Myocyte (in vitro differentiated cells): ENCODE data around the gene CDK5. TPM values are rescaled to one million over a fixed set of nuclear protein-coding genes. Genes with fewer than 3 reads are reported as not detected.
A peak's percentile ranks its signal among the peaks of the same experiment; 100 is the strongest.
"Not testable (repeated sequence)": the region's sequence is repeated elsewhere in the genome, so short reads cannot be mapped to it uniquely, and the experiment has no call there.

ENCODE experiments used
- DNase-seq: peaks from one replicate; pipeline ENCODE4 v3.0.0-alpha.2; 2012; ENCODE audit warnings: low read depth
- total RNA-seq: library from RNA; depleted of rRNA; stranded (reverse); fragments of >200 nt; gene quantifications from 2 replicates; pipeline ENCODE4 v1.2.3, GENCODE V29; 2014

The CDK5 gene
- total RNA-seq, 1 donor from 2014 or later = 34.0 TPM

DNA sequence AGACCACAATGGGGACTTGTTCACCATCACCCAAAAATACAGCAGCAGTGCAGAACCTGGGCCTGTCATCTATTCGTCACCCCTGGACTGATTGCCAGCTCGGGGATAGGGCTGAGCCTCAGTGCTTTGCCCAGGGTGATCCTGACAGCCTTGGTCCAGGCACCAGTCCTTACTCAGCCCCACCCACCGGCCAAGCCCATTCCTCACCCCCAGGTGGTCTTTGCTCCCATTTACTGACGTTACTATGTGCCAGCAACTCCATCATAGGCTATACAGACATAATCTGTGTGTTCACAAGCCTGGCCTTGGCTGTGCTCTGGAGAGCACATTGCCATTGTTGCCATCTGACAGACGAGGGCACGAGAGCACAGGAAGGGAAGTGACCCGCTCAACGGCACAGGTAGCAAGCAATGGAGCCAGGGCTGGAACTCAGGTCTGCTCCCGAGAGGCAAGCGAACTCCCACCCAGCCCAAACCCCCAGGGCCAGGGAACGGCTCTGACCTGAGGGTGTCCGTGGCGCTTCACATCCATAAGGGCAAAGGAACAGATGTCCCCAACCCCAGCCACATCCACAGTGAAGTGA, 40.2 kb downstream of the CDK5 start:
- DNase-seq = no peak

DNA sequence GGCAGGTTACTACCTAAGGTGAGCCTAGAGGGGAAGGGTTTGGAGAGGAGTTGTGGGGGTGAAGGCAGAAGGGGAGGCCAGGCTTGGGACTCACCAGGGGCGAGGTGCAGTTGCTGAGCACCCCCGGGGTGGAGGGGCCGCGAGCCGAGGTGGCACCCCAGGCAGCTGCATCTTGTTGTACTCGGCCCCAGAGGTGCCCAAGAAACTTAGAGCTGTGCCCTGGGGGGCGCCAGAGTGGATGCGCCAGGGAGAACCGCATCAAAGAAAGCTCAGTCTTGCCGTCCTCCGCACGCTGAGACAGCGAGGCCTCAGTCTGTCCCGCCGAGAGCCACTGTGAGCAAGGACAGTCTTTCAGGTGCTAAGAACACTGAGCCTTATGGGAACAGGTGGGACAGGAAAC, 40.8 kb downstream of the CDK5 start:
- no peak for DNase-seq

DNA sequence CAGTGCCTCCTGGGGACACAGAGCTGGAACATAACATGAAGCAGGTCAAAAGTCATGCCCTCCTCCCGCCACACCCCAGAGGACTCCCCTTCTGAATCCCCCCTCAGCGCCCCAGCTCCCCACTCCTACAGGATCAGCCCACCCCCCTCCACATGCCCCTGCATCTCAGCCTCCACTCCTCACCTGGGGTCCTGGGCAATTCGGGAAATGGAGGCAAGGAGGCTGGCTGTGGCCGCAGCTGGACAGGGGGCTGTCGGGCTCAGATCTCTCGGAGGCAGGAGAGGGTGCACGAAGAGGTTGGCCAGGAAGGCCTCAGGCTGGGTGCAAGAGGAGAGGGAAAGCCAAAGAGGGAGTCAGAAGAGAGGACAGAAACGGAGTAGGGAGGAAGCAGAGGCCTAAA, 41.2 kb downstream of the CDK5 start:
- no peak for DNase-seq

DNA sequence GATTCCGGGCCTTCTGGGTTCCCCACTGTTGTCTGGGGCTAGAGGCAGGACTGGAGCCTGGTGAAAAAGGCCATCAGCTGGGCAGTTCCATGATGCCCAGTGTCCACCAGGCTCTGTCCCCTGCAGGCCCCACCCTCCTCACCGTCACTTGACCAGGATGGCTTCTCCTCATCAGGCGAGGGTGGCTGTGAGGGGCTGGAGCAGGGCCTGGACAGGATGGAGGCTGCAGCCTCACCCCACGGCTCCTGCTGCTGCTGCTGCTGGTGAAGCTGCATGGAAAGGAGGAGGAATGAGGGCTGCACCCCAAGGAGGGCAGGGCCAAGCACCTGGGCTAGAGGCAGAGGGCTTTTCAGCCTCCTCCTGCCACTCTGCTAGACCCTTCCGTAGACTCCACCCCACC, 41.7 kb downstream of the CDK5 start:
- DNase-seq = no peak

DNA sequence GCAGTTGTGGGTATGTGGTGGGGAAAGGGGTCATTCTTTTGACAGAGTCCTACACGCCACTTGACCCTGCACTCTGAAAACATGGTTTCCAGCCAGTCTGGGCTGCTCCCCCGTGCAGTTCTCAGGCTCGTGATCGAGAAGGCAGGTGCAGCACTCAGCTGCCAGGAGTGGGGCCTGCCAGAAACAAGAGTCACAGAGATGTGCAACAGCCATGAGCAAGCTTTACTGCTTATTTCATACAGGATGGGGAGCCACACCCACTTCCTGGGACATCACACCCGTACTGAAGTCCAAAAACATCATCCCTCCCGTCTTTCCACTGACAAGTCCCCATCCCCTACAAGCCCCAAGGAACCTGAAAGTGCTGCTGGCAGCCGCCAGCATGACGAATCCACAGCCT, 42.7 kb downstream of the CDK5 start:
- peak; percentile 29 for DNase-seq

DNA sequence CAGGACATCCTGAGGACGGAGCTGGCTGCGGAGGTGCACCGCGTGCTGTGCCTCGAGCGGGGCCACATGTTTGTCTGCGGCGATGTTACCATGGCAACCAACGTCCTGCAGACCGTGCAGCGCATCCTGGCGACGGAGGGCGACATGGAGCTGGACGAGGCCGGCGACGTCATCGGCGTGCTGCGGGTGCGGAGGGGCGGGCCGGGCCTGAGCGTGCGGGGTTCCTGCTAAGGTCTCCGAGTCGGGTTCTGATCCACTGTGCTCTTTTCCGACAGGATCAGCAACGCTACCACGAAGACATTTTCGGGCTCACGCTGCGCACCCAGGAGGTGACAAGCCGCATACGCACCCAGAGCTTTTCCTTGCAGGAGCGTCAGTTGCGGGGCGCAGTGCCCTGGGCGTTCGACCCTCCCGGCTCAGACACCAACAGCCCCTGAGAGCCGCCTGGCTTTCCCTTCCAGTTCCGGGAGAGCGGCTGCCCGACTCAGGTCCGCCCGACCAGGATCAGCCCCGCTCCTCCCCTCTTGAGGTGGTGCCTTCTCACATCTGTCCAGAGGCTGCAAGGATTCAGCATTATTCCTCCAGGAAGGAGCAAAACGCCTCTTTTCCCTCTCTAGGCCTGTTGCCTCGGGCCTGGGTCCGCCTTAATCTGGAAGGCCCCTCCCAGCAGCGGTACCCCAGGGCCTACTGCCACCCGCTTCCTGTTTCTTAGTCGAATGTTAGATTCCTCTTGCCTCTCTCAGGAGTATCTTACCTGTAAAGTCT, 43.8 kb downstream of the CDK5 start:
- DNase-seq = no peak

DNA sequence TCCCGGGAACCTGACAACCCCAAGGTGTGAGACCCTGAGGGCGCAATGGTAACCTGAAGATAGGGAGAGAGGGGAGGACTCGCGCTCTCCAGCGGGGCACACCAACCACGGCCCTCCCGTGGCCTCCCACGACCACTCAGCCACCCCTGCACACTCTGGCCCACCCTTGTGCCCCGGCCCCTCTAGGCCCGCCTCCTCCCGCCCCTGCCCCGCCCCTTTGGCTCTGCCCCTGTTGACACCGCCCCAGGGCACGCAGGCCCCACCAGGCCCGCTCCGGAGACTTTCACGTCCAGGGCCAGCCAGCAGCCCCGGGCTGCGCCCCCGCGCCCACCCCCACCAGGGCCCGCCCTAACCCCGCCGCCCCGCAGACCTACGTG, 44.4 kb downstream of the CDK5 start:
- no peak for DNase-seq

DNA sequence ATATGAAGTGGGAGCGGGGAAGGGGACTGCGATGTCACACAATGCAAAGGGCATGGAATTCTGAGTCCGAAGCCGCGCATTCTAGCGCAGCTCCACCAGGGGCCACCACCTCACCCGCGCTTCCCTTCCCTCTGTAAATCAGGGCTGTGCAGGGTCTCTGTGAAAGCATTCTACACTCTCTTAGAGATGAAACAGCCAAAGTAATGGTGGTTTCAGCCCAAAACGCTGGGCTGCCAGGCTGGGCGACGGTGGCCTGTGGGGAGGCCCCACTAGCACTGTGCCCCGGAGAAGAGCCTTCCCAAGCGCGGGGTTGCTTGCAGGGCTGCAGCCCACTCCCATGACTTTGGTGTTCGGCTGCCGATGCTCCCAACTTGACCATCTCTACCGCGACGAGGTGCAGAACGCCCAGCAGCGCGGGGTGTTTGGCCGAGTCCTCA, 44.8 kb downstream of the CDK5 start:
- DNase-seq = peak; percentile 31

DNA sequence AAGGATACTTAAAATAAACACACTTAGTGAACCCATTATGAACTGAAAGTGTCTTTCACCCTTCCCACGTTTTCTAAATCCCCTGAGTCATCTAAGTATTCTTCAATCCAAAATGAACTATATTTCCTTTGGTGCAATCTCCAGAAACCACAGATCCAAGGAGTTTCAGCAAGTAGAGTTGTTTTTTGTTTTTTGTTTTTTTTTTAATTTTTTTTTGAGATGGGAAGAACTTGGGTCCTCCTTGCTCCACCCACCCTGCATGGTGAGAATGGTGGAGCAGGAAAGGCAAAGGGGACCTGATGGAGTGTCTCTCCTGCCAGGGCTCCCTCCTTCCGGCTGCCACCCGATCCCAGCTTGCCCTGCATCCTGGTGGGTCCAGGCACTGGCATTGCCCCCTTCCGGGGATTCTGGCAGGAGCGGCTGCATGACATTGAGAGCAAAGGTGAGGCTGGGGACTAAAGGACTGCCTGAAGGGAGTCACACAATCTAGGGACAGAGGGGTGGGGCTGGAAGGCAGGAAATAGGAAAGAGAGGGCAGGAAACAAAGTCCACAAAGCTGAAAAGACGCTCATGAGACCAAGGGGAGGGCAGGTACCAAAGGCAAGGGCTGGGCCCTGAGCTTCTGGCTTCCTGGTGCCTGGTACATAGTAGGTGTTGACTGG, 45.5 kb downstream of the CDK5 start:
- no peak for DNase-seq

DNA sequence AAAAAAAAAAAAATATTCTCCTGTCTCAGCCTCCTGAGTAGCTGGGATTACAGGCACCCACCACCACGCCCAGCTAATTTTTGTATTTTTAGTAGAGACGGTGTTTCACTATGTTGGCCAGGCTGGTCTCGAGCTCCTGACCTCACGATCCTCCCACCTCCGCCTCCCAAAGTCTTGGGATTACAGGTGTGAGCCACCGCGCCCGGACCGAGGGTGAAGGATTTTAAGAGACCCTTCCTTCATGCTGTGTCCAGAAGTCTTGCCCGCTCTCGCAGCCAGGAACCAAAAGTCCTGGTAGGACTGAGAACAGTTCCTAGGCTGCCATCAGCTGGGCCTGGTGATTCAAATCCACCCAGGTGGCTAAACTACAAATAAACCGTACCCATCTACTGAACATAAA, 46.1 kb downstream of the CDK5 start:
- DNase-seq = not testable (repeated sequence)

DNA sequence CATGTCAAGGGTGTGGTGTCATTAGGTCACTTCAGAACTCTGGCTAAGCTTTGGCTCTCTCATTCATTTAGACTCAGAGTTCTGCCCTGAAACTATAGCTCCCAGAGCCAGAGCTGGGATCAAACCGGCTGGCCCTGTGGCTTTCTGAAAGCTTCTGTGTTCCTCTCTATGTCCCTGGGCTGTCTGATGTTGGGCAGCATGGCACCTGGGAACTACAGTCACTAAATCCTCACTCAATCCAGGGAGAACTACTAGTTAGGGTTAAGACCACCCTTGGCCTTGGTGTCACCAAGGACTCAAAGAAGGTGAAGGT, 46.6 kb downstream of the CDK5 start:
- no peak for DNase-seq

DNA sequence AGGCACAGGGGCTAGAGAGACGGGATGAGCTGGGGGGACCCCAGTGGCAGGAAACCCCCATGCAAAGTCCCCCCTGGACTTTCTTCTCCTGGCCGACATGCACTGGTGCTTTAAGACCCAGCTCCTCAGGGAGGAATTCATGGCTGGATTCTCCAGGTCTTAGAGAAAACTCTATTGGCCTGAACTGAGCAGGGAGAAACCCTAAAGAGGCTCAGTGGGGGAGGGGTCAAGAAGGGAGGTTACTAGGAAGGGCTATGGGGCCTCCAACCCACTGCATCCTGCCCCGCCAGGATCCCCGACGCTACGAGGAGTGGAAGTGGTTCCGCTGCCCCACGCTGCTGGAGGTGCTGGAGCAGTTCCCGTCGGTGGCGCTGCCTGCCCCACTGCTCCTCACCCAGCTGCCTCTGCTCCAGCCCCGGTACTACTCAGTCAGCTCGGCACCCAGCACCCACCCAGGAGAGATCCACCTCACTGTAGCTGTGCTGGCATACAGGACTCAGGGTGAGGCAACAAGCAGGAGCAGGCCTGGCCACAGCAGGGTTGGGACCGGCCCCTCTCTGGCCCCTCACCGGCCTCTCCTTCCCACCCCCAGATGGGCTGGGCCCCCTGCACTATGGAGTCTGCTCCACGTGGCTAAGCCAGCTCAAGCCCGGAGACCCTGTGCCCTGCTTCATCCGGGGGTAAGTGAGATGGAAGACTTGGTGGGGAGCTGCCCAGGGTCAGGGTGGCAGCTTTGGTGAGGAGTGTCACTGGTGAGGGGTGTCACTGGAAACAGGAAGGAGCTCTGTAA, 47.2 kb downstream of the CDK5 start:
- no peak for DNase-seq

DNA sequence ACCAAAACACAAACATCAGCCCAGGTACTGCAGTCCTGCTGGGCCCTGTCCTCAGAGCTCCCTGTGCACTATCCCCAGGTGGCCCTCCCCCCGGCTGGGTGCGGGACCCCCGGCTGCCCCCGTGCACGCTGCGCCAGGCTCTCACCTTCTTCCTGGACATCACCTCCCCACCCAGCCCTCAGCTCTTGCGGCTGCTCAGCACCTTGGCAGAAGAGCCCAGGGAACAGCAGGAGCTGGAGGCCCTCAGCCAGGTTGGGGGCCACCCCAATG, 47.7 kb downstream of the CDK5 start:
- DNase-seq = no peak

DNA sequence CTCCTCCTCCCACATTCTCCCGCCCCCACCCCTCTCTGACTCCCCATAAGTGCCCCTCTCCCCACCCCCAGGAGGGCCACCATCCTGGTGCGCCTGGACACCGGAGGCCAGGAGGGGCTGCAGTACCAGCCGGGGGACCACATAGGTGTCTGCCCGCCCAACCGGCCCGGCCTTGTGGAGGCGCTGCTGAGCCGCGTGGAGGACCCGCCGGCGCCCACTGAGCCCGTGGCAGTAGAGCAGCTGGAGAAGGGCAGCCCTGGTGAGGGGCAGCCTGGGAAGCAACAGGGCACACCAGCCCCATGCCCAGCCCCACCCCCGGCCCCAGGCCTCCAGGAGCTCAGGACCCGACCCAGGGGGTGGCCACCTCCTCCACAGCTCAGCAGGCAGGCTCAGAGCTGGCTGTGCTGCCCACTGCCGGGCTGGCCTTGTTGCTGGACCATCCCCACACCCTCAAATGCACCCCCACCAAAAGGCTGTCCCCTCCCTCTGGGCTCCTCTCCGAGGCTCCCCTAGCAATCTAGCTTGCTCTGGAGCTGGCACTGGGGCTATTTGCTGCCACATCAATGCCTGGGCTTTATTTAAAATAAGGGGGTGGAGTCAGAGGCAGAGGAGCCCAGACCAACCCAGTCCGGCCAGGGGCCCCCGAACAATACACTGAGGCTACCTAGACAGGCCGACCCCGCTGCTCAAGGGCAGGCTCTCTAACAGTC, 48.2 kb downstream of the CDK5 start:
- DNase-seq = no peak

DNA sequence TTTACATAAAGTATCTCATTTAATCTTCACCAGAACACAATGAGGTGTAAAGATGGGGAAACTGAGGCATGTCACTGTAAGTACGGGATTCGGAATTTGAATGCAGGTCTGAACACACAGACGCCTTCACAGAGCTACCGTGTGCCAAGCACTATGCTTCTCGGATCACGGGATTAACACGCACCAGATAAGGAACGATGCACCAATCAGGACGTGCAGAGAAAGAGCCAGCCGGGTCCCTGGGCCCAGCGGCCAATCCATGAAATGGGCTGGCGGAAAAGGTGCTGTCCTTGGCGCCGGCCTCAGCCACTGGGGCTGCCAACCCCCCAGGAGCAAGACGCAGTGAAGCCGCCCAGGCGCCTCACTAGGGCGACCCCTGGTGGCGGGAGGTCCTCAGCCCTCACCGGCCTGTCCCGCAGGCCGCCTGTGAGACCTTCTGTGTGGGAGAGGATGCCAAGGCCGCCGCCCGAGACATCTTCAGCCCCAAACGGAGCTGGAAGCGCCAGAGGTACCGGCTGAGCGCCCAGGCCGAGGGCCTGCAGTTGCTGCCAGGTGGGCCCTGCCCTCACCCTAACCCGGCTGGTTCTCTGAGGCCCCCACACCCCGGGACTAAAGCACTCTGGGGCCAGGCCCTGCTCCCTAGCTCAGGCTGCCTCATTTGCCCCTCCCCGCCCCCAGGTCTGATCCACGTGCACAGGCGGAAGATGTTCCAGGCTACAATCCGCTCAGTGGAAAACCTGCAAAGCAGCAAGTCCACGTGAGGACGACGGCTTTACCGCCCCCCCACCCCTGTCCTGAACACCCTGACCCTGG, 49.0 kb downstream of the CDK5 start:
- no peak for DNase-seq

DNA sequence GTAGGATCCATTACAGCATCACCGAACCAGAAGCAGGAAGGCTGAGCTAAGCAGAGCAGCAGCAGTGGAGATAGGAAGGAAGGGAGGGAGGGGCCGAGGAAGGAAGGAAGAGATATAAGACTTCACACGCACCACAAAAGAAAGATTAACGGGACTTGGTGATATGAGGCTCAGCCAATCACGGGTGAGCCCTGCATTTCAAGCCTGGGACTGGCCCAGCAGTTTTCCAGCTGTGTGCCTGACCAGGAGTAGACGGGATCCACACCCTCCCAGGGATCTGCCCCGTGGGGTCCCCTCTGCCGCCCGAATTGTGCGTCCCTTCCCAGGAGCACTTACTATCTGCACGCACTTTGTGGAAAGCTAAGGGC, 49.6 kb downstream of the CDK5 start:
- DNase-seq = no peak

DNA sequence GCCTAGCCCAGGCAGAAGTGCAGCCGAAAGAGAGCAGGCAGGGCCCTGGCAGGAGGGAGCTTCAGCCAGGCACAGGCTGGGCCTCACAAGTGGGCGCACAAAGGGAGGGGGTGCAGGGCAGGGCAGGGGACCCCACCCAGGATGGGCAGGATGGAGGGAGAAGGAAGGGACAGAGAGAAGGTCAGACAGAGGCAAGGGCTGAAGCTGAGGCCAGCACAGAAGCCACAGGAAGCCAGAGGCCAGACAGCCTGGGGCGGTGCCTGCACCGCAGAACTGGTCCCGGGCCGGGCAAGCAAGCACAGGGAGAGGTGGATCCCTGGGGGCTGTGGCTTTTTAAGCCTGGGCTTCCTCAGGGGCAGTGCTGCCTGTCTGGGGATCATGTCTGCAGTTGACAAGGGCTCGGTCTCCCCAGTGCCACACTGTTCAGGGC, 50.2 kb downstream of the CDK5 start:
- no peak for DNase-seq

DNA sequence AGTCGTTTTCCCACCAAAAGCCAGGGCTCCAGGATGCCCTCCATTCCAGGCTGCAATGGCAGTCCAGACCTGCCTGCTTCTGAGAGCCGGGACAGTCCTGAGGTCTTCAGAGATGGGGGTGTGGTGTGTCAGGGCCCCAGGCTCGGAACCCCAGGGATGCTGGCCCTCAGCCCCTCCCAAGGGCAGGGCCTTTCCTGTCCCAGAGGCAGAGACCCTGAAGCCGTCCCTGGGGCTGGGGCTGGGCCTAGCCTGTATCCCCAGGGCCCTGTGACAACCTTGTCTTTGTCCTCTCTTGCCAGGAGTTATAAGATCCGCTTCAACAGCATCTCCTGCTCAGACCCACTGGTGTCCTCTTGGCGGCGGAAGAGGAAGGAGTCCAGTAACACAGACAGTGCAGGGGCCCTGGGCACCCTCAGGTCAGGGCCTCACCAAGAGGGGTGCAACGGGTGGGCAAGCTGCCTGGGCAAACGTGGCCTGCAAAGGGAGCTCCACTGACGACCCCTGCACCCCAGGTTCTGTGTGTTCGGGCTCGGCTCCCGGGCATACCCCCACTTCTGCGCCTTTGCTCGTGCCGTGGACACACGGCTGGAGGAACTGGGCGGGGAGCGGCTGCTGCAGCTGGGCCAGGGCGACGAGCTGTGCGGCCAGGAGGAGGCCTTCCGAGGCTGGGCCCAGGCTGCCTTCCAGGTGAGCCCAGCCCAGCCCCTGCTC, 51.0 kb downstream of the CDK5 start:
- no peak for DNase-seq

DNA sequence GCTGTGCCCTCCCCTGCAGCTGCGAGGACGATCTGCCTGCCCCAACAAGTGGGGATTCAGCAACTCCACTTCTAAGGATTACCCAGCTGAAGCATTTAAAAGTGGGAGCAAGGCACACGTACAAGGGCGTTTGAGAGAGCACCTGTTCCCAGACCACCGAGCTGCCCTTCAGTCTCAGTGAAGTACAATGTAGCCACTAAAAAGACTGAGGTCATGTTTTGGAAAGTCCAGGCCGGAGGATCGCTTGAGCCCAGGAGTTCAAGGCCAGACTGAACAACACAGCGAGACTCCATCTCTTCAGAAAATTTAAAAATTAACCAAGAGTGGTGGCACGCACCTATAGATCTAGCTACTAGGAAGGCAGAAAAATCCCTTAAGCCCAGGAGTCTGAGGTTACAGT, 52.1 kb downstream of the CDK5 start:
- no peak for DNase-seq
